HG02798 (cell line): ENCODE measurements around the gene RANBP17.

Experiments used
- ATAC-seq: cut with Tn5 transposase; IDR thresholded peaks from one replicate; pipeline ENCODE4 v1.9.1; 2021; ENCODE audit warnings: mild to moderate bottlenecking; ENCODE audit not compliant: unreplicated experiment, poor library complexity

The RANBP17 gene

GRCh38 chr5:171207256-171207847, 345.5 kb downstream of the RANBP17 start:
- ATAC-seq = no peak

GRCh38 chr5:171221916-171222315, 360.1 kb downstream of the RANBP17 start:
- ATAC-seq = no peak

DNA sequence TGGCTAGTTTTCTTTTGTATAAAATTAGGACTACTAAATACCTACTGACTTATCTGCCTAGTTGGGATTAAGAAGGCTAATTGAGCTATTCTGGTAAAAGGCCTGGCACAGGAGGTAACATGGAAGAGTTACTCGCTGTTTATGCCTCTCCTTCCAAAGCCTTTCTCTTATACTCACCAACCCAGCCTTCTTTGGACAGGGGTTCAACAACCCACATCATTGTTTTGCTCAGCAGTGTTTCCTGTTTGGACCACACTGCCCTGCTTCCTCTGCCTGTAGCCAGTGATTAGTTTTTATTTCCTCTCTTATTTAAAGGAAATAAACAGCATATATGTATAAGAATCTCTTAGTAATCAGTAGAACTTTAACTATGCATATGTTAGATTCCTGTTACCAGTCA, 362.1 kb downstream of the RANBP17 start:
- ATAC-seq = no peak

DNA sequence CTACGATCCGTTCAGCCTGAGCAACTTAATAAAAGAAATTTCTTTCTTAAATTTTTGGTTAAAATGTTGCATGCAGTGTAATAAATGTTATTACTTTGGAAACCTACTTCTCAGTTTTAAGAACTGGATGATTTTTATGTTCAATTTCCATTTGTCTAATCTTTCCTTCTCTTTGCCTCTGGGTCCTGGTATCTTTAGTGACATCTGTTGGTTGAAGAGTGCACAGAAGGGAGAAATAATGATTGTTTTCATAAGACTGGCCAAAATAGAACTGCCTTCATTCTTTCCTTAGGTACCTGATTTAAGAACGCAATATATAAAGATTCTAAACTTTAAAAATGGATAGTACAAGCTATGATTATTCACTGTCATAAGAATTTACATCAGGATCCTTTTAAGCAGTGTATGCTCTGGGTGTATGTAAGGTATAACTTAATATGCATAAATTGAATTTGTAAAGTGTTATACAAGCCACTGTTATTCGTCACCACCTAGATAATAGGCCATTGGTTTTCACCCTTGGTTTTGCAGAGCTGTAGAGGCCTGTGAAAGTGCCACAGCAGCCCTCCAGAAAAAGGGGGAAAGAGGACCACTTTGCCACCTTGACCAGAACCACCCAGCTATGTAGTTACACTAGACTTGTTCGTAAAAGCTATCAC, 364.4 kb downstream of the RANBP17 start:
- no peak for ATAC-seq

GRCh38 chr5:171226864-171227263, 365.0 kb downstream of the RANBP17 start:
- no peak for ATAC-seq

GRCh38 chr5:171236651-171237050, 374.8 kb downstream of the RANBP17 start:
- ATAC-seq = no peak

DNA sequence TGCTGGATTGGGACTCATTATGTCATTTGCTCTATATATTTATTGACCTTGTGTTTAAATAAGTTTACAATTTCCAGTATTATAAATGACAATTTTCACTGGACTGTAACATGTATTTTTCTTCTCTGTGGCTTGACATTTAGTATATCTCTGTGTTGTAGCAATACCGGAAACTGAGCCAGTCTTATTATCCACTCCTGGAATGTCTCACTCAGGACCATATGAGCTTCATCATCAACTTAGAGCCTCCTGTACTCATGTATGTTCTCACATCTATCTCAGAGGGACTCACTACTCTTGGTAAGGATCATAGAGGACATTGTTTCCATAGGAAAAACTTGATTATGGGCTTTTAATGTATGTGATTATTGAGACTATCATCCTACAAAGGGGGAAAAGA, 380.7 kb downstream of the RANBP17 start:
- no peak for ATAC-seq

GRCh38 chr5:171246231-171246630, 384.4 kb downstream of the RANBP17 start:
- no peak for ATAC-seq

DNA sequence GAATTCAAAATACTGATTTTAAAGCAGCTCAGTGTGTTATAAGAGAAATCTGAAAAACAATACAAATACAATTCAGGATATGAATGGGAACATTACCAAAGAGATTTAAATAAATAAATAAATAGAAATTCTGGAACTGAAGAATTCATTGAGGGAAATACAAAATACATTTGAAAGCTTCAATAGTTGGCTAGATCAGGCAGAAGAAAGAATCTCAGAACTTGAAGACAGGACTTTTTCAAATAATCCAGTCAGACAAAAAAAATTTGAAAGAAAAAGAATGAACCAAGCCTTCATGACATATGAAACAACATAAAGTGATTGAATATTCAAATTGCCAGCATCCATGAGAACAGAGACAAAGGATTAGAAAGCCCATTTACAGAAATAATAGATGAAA, 387.6 kb downstream of the RANBP17 start:
- ATAC-seq = no peak

DNA sequence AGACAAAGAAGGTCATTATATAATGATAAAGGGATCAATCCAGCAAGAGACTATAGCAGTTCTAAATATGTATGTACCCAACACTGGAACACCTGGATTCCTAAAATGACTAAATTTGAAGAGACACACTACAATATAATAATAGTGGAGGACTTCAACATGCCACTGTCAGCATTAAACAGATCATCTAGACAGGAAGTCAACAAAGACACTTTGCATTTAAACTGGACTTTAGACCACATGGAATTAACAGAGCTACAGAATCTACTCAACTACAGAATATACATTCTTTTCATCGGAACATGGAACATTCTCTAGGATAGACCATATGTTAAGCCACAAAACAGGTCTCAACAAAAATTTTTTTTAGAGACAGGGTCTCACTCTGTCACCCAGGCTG, 388.9 kb downstream of the RANBP17 start:
- ATAC-seq = no peak

DNA sequence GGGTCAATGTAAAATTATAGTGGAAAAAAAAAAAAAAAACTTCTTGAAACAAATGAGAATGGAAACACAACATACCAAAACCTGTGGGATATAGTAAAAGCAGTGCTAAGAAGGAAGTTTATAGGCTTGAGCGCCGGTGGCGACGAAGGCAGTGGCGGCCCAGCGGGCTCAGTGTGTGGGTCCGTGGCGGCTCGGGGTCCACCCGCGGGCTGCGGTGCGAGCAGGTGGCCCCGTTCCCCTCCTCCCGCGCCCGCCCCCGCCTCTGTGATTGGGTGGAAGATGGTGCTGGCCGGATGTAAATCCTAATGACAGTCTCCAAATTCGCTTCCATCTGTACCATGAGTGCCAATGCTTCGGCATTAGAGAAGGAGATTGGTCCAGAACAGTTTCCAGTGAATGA, 389.7 kb downstream of the RANBP17 start:
- ATAC-seq = no peak

GRCh38 chr5:171252674-171253073, 390.9 kb downstream of the RANBP17 start:
- no peak for ATAC-seq

- no peak for ATAC-seq
Measured at GRCh38 chr5:171258737-171259415, 397.1 kb downstream of the RANBP17 start.

DNA sequence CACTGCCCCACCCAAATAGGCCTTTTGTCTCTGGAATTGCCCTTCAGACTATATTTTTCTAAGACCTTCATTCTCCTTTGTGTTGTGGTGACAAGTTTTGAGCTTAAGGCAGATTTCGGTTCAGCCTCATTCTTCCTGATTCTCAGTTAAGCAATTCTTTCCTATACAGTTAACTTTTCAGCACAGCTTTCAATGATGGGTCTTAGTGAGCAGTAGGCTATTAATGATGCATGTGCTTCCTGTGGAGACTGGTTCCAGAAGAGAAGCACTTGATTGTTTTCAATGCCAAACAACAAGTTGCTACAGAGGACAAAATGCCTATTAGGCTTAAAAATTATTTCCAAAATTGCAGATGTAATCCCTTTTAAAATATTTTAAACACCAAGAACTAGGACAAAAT, 399.5 kb downstream of the RANBP17 start:
- no peak for ATAC-seq

DNA sequence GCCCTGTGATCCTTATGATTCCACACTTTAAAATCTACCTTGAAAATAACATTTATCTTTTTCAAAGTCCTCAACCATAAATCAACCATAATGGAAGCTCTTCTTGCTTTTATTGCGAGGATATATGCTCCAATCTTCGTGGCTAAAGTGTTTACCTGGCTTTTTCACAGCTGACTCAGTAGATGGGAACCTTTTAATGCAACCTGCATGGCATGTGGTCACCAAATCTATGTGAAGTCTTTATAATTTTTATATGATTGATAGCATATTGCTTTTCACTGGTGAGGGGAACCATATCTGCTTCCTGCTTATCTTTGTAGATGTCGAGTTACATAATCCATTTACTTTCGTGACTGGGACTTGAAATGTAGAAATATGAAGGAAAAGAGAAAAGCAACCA, 400.1 kb downstream of the RANBP17 start:
- no peak for ATAC-seq

GRCh38 chr5:171263181-171263580, 401.4 kb downstream of the RANBP17 start:
- ATAC-seq = no peak

DNA sequence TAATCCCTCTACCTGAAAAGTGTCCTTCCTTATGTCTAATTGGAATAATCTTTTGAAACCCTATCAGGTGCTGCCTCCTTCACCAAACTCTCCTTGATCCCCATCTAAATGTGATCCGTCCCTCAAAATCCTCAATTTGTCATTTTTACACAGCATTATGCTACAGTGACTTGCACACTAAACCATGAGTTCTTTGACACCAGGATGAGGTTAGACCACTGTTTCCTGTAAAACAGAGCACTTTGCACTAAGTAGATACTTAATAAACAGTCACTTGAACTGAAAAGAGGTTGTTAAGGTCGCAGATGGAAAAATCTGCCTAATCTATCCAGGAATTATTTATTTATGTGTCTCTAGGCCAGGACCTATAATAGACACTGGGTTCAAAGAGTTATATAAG, 403.0 kb downstream of the RANBP17 start:
- ATAC-seq = no peak

GRCh38 chr5:171268700-171269620, 407.1 kb downstream of the RANBP17 start:
- ATAC-seq = no peak

DNA sequence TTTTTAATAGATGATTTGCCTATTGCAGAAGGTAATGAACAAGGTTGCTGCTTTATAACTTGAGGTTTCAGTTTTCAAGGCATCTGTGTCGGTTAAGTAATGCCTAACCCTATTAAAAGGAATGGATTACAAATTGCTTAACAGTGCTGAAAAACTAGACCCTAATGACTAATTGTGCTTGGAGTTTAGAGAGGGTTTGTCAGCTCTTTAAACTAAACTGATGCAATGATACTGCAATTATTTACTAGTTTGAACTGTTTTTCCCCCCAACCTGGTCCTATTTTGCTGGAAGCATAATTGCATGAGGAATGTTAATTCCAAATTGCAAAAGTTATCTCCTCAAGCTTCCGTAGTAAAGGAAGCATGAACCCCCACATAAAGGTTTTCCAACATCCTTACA, 407.9 kb downstream of the RANBP17 start:
- ATAC-seq = no peak

DNA sequence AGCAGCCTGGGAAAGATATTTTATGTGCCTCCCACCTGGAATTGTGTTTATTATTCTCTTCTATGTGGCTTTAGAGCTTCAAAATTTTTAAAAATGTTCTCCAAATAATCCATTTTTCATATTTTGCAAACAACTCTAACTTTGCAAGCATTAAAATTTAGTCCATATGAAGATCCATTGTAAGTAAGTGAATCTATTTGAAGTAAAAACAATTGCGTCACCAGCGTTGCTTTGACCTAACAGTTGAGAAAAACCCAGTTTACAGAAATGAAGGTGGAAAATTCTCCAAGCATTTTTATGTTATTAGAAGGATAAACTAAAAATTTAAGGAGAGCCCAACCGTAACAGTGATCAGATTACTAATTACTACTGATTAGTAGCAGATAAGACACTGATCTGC, 408.3 kb downstream of the RANBP17 start:
- no peak for ATAC-seq

DNA sequence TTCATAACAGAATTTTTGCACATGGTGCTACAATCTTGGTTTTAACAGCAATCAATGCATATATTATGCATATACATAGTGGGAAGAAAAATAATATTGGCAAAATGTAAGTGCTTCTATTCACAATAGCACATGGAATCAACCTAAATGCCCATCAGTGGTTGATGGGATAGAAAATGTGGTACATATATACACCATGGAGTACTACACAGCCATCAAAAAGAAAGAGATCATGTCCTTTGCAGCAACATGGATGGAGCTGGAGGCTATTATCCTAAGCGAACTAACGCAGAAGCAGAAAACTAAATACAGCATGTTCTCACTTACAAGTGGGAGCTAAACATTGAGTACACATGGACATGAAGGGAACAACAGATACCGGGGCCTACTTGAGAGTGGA, 410.0 kb downstream of the RANBP17 start:
- no peak for ATAC-seq
